Measurements from ENCODE around the gene SLC35E3. TPM values are rescaled to one million over a fixed set of nuclear protein-coding genes. Genes with fewer than 3 reads are reported as not detected.

SLC35E3 gene
- total RNA-seq, 4 donors from 2014 or later: 1.3 to 15.1 (median 4.9) TPM

DNA sequence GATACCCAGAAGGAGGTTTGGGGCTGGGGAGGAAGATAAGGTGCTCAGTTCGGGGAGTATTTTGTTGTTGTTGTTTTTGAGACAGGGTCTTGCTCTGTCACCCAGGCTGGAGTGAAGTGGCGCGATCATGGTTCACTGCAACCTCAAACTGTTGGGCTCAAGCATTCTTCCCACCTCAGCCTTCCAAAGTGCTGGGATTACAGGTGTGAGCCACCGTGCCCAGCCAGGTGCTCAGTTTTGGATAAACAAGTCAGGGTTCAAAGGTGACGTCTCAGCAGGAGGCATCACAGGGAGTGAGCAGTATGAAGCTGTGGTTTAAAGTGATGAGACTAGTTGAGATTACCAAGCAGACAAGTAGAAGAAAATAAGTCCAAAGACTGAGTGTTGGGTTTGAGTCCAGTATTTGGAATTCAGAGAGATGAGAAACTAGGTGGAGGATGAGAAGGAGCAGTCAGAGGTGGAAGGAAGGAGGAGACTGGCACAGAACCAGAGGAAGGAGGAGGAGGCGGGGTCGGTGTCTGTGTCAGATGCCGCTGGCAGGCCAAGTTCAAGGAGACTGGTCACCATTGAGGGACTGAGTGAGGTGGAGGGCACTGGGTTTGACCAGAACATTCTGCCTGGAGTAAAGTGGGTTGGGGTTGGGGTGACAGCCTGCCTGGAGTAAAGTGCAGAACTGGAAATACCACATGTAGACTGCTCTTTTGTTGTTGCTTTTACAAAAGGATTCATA, 16.1 kb downstream of the SLC35E3 start:
- Histone ChIP-seq H3K4me3 (no peak overlapping the region), H3K9me3 (no peaks in the 10 kb centered on the region), H3K4me1 (peaks cover 0 to 4% (median 0%) of the 10 kb centered on the region in 3 donors), H3K27ac (no peak overlapping the region), H3K27me3 (no peaks in the 10 kb centered on the region), H3K36me3 (peaks cover 0 to 83% of the 10 kb centered on the region in 2 donors)
- 33 to 86% methylated on average over 1 to 6 of the region's 8 CpGs for WGBS, 2 donors (ENCODE audit: low coverage in 1 of 2)
- no peak for TF ChIP-seq POLR2AphosphoS5 (IDR thresholded peaks at IDR 0.05)
- TF ChIP-seq, protein P1, sequence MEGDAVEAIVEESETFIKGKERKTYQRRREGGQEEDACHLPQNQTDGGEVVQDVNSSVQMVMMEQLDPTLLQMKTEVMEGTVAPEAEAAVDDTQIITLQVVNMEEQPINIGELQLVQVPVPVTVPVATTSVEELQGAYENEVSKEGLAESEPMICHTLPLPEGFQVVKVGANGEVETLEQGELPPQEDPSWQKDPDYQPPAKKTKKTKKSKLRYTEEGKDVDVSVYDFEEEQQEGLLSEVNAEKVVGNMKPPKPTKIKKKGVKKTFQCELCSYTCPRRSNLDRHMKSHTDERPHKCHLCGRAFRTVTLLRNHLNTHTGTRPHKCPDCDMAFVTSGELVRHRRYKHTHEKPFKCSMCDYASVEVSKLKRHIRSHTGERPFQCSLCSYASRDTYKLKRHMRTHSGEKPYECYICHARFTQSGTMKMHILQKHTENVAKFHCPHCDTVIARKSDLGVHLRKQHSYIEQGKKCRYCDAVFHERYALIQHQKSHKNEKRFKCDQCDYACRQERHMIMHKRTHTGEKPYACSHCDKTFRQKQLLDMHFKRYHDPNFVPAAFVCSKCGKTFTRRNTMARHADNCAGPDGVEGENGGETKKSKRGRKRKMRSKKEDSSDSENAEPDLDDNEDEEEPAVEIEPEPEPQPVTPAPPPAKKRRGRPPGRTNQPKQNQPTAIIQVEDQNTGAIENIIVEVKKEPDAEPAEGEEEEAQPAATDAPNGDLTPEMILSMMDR (IDR thresholded peaks at IDR 0.05): no peak
- TF ChIP-seq POLR2A (IDR thresholded peaks at IDR 0.05): no peak
- no peak for TF ChIP-seq EP300 (IDR thresholded peaks at IDR 0.05)
- ATAC-seq: peak; percentile 16

DNA sequence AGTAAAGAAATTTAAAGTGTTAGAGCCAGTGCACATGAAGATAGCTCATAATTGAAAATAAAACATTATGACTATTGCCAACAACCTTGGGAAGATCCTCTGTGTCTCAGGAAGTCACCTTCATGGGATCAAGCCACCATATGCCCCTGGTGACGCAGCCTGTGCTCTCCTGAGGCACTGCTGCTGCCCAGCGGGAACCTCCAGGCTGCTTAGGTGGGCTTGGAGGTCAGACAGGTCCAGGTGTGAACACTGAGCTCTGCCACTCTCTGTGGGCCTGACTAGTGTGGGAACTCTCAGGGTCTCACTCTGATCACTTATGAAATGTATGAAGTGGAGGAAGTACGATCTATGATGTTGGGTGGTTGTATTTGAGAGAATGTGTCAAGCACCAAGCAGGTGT, 16.7 kb downstream of the SLC35E3 start:
- ATAC-seq: no peak
- H3K36me3 ChIP-seq: peaks cover 0 to 86% of the 10 kb centered on the region in 2 donors
- peaks cover 0 to 4% (median 0%) of the 10 kb centered on the region in 3 donors for H3K4me1 ChIP-seq
- H3K4me3 ChIP-seq: no peak overlapping the region
- WGBS, 2 donors (ENCODE audit: low coverage in 1 of 2): 80 to 100% methylated on average over 1 to 2 of the region's 3 CpGs
- no peak overlapping the region for H3K27ac ChIP-seq
- no peaks in the 10 kb centered on the region for H3K27me3 ChIP-seq
- no peaks in the 10 kb centered on the region for H3K9me3 ChIP-seq
- TF ChIP-seq, protein P1 (IDR thresholded peaks at IDR 0.05): no peak

DNA sequence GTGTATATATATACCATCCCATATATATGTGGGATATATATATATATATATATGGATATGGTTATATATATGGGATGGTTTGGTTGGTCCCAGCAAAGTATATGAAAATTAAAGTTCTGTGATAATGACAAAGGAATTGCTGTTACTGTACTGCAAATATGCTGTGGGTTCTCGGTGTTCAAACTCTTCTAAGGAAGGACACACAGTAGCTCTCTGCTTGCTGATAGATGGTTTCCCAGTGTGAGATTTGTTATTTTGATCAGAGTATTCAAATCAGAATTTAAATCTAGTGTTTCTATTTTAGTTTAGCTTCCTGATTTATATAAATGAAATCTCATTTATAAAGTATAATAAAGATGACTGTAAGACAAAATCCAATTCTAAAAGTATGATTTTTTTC, 19.7 kb downstream of the SLC35E3 start:
- ATAC-seq: no peak
- peaks cover 0 to 4% (median 0%) of the 10 kb centered on the region in 3 donors for H3K4me1 ChIP-seq
- 100% methylated on average over 1 of the region's 1 CpG for WGBS, 2 donors (ENCODE audit: low coverage in 1 of 2)
- peaks cover 0 to 76% of the 10 kb centered on the region in 2 donors for H3K36me3 ChIP-seq
- no peaks in the 10 kb centered on the region for H3K9me3 ChIP-seq
- TF ChIP-seq, protein P1 (IDR thresholded peaks at IDR 0.05): no peak
- no peak for TF ChIP-seq POLR2AphosphoS5 (IDR thresholded peaks at IDR 0.05)
- no peak for TF ChIP-seq EP300 (IDR thresholded peaks at IDR 0.05)
- no peak for TF ChIP-seq POLR2A (IDR thresholded peaks at IDR 0.05)
- no peak overlapping the region for H3K4me3 ChIP-seq
- no peak overlapping the region for H3K27ac ChIP-seq
- no peaks in the 10 kb centered on the region for H3K27me3 ChIP-seq

DNA sequence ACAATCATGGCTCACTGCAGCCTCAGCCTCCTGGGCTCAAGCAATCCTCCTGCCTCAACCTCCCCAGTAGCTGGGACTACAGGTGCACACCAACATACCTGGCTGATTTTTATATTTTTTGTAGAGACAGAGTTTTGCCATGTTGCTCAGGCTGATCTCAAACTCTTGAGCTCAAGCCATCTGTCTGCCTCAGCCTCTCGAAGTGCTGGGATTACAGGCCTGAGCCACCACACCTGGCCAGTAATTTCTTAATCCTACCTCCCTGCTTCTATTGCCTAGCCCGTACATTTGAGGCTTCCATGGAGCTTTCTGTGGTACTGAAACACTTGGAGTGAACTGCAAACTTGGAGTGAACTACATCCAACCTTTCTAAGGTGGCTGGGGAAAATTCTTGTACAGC, 20.7 kb downstream of the SLC35E3 start:
- 67 to 100% methylated on average over 1 of the region's 2 CpGs for WGBS, 2 donors (ENCODE audit: low coverage in 1 of 2)
- H3K27me3 ChIP-seq: no peaks in the 10 kb centered on the region
- TF ChIP-seq EP300 (IDR thresholded peaks at IDR 0.05) (no peak), POLR2AphosphoS5 (IDR thresholded peaks at IDR 0.05) (no peak), POLR2A (IDR thresholded peaks at IDR 0.05) (no peak)
- TF ChIP-seq, protein P1 (IDR thresholded peaks at IDR 0.05): no peak
- H3K36me3 ChIP-seq: peaks cover 0 to 66% of the 10 kb centered on the region in 2 donors
- ATAC-seq: no peak
- no peak overlapping the region for H3K27ac ChIP-seq
- H3K4me1 ChIP-seq: no peaks in the 10 kb centered on the region
- H3K9me3 ChIP-seq: no peaks in the 10 kb centered on the region
- H3K4me3 ChIP-seq: no peak overlapping the region

DNA sequence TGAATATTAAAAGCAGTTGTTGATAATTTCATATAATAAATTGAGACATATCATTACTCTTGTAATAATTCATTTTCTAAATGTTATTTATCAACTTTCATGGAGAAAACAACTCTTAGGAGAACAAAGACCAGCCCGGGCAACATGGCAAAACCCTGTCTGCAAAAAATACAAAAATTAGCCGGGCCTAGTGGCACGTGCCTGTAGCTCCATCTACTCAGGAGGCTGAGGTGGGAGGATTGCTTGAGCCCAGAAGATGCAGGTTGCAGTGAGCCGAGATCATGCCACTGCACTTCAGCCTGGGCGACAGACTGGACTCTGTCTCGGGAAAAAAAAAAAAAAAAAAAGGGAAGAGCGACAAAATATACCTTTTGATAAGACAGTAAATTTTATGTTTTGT, 21.2 kb downstream of the SLC35E3 start:
- Histone ChIP-seq H3K9me3 (no peaks in the 10 kb centered on the region), H3K27me3 (no peaks in the 10 kb centered on the region), H3K4me1 (no peaks in the 10 kb centered on the region), H3K27ac (no peak overlapping the region), H3K36me3 (peaks cover 0 to 62% of the 10 kb centered on the region in 2 donors), H3K4me3 (no peak overlapping the region)
- WGBS, 2 donors (ENCODE audit: low coverage in 1 of 2): 94 to 100% methylated on average over 4 to 7 of the region's 7 CpGs
- no peak for ATAC-seq
- TF ChIP-seq EP300 (IDR thresholded peaks at IDR 0.05) (no peak), POLR2AphosphoS5 (IDR thresholded peaks at IDR 0.05) (no peak), POLR2A (IDR thresholded peaks at IDR 0.05) (no peak)
- TF ChIP-seq, protein P1 (IDR thresholded peaks at IDR 0.05): no peak
